K562 (cell line): ENCODE measurements around the gene SLC43A2. TPM values are rescaled to one million over a fixed set of nuclear protein-coding genes. Genes with fewer than 3 reads are reported as not detected.
A peak's percentile ranks its signal among the peaks of the same experiment; 100 is the strongest.

ENCODE experiments used
- ESRRA ChIP-seq: fragments of 450-650 bp; IDR thresholded peaks from 2 replicates; pipeline ENCODE4 v1.6.1; 2014; ENCODE audit warnings: low read depth, mild to moderate bottlenecking, moderate library complexity, borderline replicate concordance
- GABPA ChIP-seq: fragments of 200-800 bp; sonication (Bioruptor generic); conservative IDR thresholded peaks from 2 replicates; pipeline ENCODE4 v1.6.1; 2016; ENCODE audit warnings: low read depth, missing genetic modification characterization, missing compliant biosample characterization
- GATAD2A ChIP-seq: fragments of 450-650 bp; IDR thresholded peaks from 2 replicates; pipeline ENCODE4 v1.6.1; 2017
- NR3C1 ChIP-seq: sonication (generic); formaldehyde crosslinking; IDR thresholded peaks from 2 replicates; pipeline ENCODE4 v1.8.1; 2022; ENCODE audit warnings: missing genetic modification reagents
- PRMT5 ChIP-seq: sonication (generic); formaldehyde crosslinking; IDR thresholded peaks from 2 replicates; pipeline ENCODE4 v1.5.0; 2020; ENCODE audit warnings: missing genetic modification reagents
- PTRF ChIP-seq: fragments of 450-650 bp; IDR thresholded peaks from 2 replicates; pipeline ENCODE4 v1.6.1; 2016; ENCODE audit warnings: mild to moderate bottlenecking, missing genetic modification characterization, missing compliant biosample characterization
- SMARCE1 ChIP-seq: fragments of 450-650 bp; IDR thresholded peaks from 2 replicates; pipeline ENCODE4 v1.7.1; 2016; ENCODE audit warnings: mild to moderate bottlenecking
- TEAD4 ChIP-seq, 2 experiments: sonication (generic) in 1 of 2; formaldehyde crosslinking in 1 of 2; IDR thresholded peaks; 2 replicates each; pipeline versions ENCODE4 v1.6.1 to v1.8.0; 2012 to 2022; ENCODE audit warnings: borderline replicate concordance in 1 of 2, inconsistent platforms in 1 of 2, low read length in 1 of 2, mild to moderate bottlenecking in 1 of 2, missing genetic modification reagents in 1 of 2
- TFE3 ChIP-seq: fragments of 450-650 bp; formaldehyde crosslinking; IDR thresholded peaks from 2 replicates; pipeline ENCODE4 v1.4.0; 2020; ENCODE audit warnings: mild to moderate bottlenecking, mixed read lengths
- TGIF2 ChIP-seq: sonication (generic); formaldehyde crosslinking; IDR thresholded peaks from 2 replicates; pipeline ENCODE4 v1.8.1; 2022; ENCODE audit warnings: mild to moderate bottlenecking, missing genetic modification reagents, moderate library complexity
- VEZF1 ChIP-seq: fragments of 200-800 bp; sonication (Bioruptor generic); IDR thresholded peaks from 2 replicates; pipeline ENCODE4 v1.6.1; 2017; ENCODE audit warnings: missing genetic modification characterization, missing compliant biosample characterization
- ZNF449 ChIP-seq: fragments of 250-450 bp; sonication (Bioruptor Pico); IDR thresholded peaks from 2 replicates; pipeline ENCODE4 v1.8.0; 2022; ENCODE audit warnings: moderate library complexity, mild to moderate bottlenecking, inconsistent platforms
- ZNF592 ChIP-seq: fragments of 450-650 bp; IDR thresholded peaks from 2 replicates; pipeline ENCODE4 v1.6.1; 2017; ENCODE audit warnings: antibody characterized with exemption, mild to moderate bottlenecking
- ZNF77 ChIP-seq: fragments of 250-450 bp; sonication (Bioruptor Pico); IDR thresholded peaks from 2 replicates; pipeline ENCODE4 v1.5.0; 2020
- polyA plus RNA-seq, 8 experiments: library from polyadenylated mRNA; depleted of rRNA in 4 of 8; stranded (reverse) in 5 of 8; unstranded in 3 of 8; fragments of >200 nt; fragmentation: Nextera tagmentation in 2 of 8; fragmentation: Illumina TruSeq in 1 of 8; extraction: Ambion mirVana in 2 of 8; extraction: Trizol in 1 of 8; gene quantifications; 2 replicates each; pipeline versions ENCODE4 v1.2.1 to v1.2.3, GENCODE V29; 2011 to 2014; ENCODE audit warnings: inconsistent platforms in 1 of 8, missing spikeins in 1 of 8
- total RNA-seq, 7 experiments: library from RNA; depleted of rRNA in 6 of 7; stranded (reverse); fragments of >200 nt in 6 of 7; fragmentation: Illumina TruSeq in 2 of 7; extraction: Trizol in 2 of 7; gene quantifications; 2 replicates each; pipeline versions ENCODE4 v1.2.1 to v1.2.3, GENCODE V29; 2011 to 2021; ENCODE audit warnings: low replicate concordance in 1 of 7

SLC43A2 gene
- total and polyA plus RNA-seq, 9 of the 15 experiments (the other 6 are each of a cell fraction or from before 2014, with no cell fraction given), result 0.03 to 10.2 (median 3.6) TPM

- TF ChIP-seq TEAD4 (IDR thresholded peaks at IDR 0.05; ENCODE audit: low read length) (peak; percentile 71), TEAD4 (CRISPR knock-in tag; IDR thresholded peaks at IDR 0.05; ENCODE audit: borderline replicate concordance) (no peak), GATAD2A (no peak), PTRF (no peak), PRMT5 (CRISPR knock-in tag) (no peak), NR3C1 (CRISPR knock-in tag) (no peak), VEZF1 (CRISPR knock-in tag) (peak; percentile 93), TFE3 (CRISPR knock-in tag) (no peak), ZNF592 (peak; percentile 80), GABPA (tag) (peak; percentile 69; the same call in 1 of the 2 replicates), SMARCE1 (peak; percentile 73), ZNF77 (CRISPR knock-in tag) (no peak), ESRRA (peak; percentile 100), TGIF2 (CRISPR knock-in tag) (no peak), ZNF449 (no peak)
These were observed 21.3 kb upstream of the SLC43A2 start, which contains the start of gene RILP (continued) for GRCh38 chr17:1649844-1650501.
